Astrocyte (in vitro differentiated cells and primary cell): ENCODE results near the gene TBCEL. TPM values are rescaled to one million over a fixed set of nuclear protein-coding genes. Genes with fewer than 3 reads are reported as not detected.
A peak's percentile ranks its signal among the peaks of the same experiment; 100 is the strongest.
"Not testable (repeated sequence)": the region's sequence is repeated elsewhere in the genome, so short reads cannot be mapped to it uniquely, and the experiment has no call there.

Experiments used
- DNase-seq: peaks from one replicate; pipeline ENCODE4 v3.0.0-alpha.2; 2010; ENCODE audit warnings: low read depth
- FAIRE-seq: peaks from 2 replicates; lab custom pipeline; 2011; peaks lifted over from hg19 to GRCh38; lab: Jason Lieb, UNC
- H2AFZ ChIP-seq: 2 replicates; pipeline ENCODE4 v1.6.0; 2012; ENCODE audit warnings: low read depth, low read length, inconsistent platforms
- H3K27ac ChIP-seq: 2 replicates; pipeline ENCODE4 v1.5.1; 2011; ENCODE audit warnings: low read depth, low read length, inconsistent platforms
- H3K27me3 ChIP-seq: 2 replicates; pipeline ENCODE4 v1.6.0; 2011; ENCODE audit warnings: low read length, inconsistent platforms; ENCODE audit not compliant: insufficient read depth
- H3K36me3 ChIP-seq: 2 replicates; pipeline ENCODE4 v1.5.1; 2011; ENCODE audit warnings: low read length, inconsistent platforms; ENCODE audit not compliant: insufficient read depth
- H3K4me1 ChIP-seq: 2 replicates; pipeline ENCODE4 v1.5.1; 2011; ENCODE audit warnings: low read length, inconsistent platforms; ENCODE audit not compliant: insufficient read depth
- H3K4me2 ChIP-seq: 2 replicates; pipeline ENCODE4 v1.6.0; 2012; ENCODE audit warnings: low read length, inconsistent platforms
- H3K4me3 ChIP-seq: 2 replicates; pipeline ENCODE4 v1.5.1; 2011; ENCODE audit warnings: low read depth, mild to moderate bottlenecking, low read length, inconsistent platforms; ENCODE audit not compliant: insufficient read depth
- H3K79me2 ChIP-seq: 2 replicates; pipeline ENCODE4 v1.6.0; 2012; ENCODE audit warnings: mild to moderate bottlenecking, low read length, inconsistent platforms; ENCODE audit not compliant: insufficient read depth
- H3K9ac ChIP-seq: 2 replicates; pipeline ENCODE4 v1.6.0; 2012; ENCODE audit warnings: mild to moderate bottlenecking, low read length, inconsistent platforms
- H3K9me3 ChIP-seq: 2 replicates; pipeline ENCODE4 v1.5.1; 2012; ENCODE audit warnings: low read depth, mild to moderate bottlenecking, low read length, inconsistent platforms; ENCODE audit not compliant: insufficient read depth
- H4K20me1 ChIP-seq: 2 replicates; pipeline ENCODE4 v1.6.0; 2012; ENCODE audit warnings: low read length, inconsistent platforms; ENCODE audit not compliant: insufficient read depth
- H3K27ac Mint-ChIP-seq: one replicate; pipeline ENCODE4 v1.8.0; 2021; ENCODE audit warnings: mild to moderate bottlenecking, mixed read lengths; ENCODE audit not compliant: unreplicated experiment
- H3K27me3 Mint-ChIP-seq: one replicate; pipeline ENCODE4 v1.8.0; 2021; ENCODE audit warnings: low read depth, mixed read lengths; ENCODE audit not compliant: unreplicated experiment
- H3K36me3 Mint-ChIP-seq: one replicate; pipeline ENCODE4 v1.8.0; 2021; ENCODE audit warnings: low read depth, mixed read lengths; ENCODE audit not compliant: unreplicated experiment
- H3K4me1 Mint-ChIP-seq: one replicate; pipeline ENCODE4 v1.8.0; 2021; ENCODE audit warnings: low read depth, mixed read lengths; ENCODE audit not compliant: unreplicated experiment
- H3K4me3 Mint-ChIP-seq: one replicate; pipeline ENCODE4 v1.8.0; 2021; ENCODE audit warnings: mild to moderate bottlenecking, moderate library complexity, mixed read lengths; ENCODE audit not compliant: unreplicated experiment
- H3K9me3 Mint-ChIP-seq: one replicate; pipeline ENCODE4 v1.8.0; 2021; ENCODE audit warnings: mild to moderate bottlenecking, mixed read lengths; ENCODE audit not compliant: unreplicated experiment
- CTCF ChIP-seq: IDR thresholded peaks from 2 replicates; pipeline ENCODE4 v1.5.1; 2011; ENCODE audit warnings: low read depth, mild to moderate bottlenecking, inconsistent platforms, low read length, moderate library complexity; ENCODE audit not compliant: insufficient read depth
- EZH2 ChIP-seq: IDR thresholded peaks from 2 replicates; pipeline ENCODE4 v1.6.1; 2012; ENCODE audit warnings: mild to moderate bottlenecking, low read length, inconsistent platforms; ENCODE audit not compliant: insufficient read depth
- total RNA-seq: library from RNA; stranded (reverse); gene quantifications from 2 replicates; pipeline ENCODE4 v1.2.1, GENCODE V29; 2021

TBCEL gene
- total RNA-seq, 1 donor from 2014 or later: 25.9 TPM

DNA sequence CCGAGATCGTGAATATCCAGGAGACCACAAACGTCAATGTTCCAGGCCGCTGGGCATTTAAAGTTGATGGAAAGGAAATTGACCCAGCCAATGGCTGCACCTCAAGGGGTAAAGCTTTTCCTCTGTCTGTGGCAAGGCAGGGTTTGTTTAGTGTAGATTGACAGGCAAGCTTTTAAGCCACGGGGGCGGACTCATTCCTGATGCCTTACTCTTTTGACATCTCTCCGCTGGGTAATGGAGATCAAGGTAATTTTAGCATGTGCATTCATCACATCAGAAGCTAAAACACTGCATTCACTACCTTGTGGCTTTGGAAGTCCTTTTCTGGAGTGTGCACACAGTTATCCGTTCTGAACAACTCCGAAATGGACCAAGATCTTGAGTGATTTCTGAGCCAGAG, 89.7 kb downstream of the TBCEL start:
- no peaks in the 10 kb centered on the region for H3K9me3 ChIP-seq
- no peak overlapping the region for H3K4me3 ChIP-seq
- H3K4me1 Mint-ChIP-seq: peaks cover 7% of the 10 kb centered on the region
- no peak overlapping the region for H3K27ac Mint-ChIP-seq
- H3K9me3 Mint-ChIP-seq: no peaks in the 10 kb centered on the region
- H3K27me3 ChIP-seq: peaks cover 10% of the 10 kb centered on the region
- no peak overlapping the region for H3K9ac ChIP-seq
- no peak for TF ChIP-seq CTCF
- no peak for TF ChIP-seq EZH2
- no peaks in the 10 kb centered on the region for H3K36me3 ChIP-seq
- FAIRE-seq (no peak), DNase-seq (no peak)
- H3K36me3 Mint-ChIP-seq: no peaks in the 10 kb centered on the region
- peaks cover 3% of the 10 kb centered on the region for H3K4me1 ChIP-seq
- H4K20me1 ChIP-seq: no peaks in the 10 kb centered on the region
- peaks cover 17% of the 10 kb centered on the region for H3K27me3 Mint-ChIP-seq
- H3K79me2 ChIP-seq: no peaks in the 10 kb centered on the region
- no peak overlapping the region for H3K4me3 Mint-ChIP-seq
- no peak overlapping the region for H2AFZ ChIP-seq
- no peak overlapping the region for H3K4me2 ChIP-seq
- H3K27ac ChIP-seq: no peak overlapping the region

DNA sequence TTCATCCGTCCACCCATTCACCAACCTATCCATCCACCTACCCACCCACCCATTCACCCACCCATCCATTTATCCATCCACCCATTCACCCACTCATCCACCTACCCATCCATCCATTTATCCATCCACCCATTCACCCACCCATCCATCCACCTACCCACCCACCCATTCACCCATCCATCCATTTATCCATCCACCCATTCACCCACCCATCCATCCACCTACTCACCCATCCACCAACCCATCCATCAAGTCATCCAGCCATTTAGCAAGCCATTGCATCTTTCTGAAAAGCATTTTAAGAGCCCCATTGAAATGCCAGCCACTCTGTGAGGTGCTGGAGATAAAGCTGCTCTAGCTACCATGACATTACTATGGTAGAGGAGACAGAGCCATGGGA, 91.1 kb downstream of the TBCEL start:
- not testable (repeated sequence) for H4K20me1 ChIP-seq, H3K4me1 ChIP-seq, FAIRE-seq

DNA sequence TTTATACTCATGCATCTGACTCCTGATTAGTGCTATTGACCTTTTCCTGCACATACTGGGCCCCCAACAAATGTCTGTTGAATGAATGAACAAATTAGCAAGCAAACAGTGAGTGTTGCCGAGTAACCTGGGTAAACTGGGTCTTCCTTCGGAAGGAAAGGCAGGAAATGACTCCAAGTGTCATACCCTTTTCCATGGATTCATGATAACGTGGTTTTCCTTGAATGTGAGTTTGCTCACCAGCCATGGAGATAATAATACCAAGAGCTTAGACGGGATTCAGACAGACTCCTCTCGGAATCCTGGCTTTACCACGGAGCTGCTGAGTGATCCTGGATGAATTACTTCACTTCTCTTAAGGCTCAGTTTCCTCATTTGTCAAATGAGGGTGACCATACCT, 93.9 kb downstream of the TBCEL start:
- peaks cover 5% of the 10 kb centered on the region for H3K27me3 ChIP-seq
- H3K79me2 ChIP-seq: no peaks in the 10 kb centered on the region
- Mint-ChIP-seq H3K36me3 (no peaks in the 10 kb centered on the region), H3K27me3 (no peaks in the 10 kb centered on the region), H3K9me3 (peaks cover 10% of the 10 kb centered on the region), H3K4me3 (no peak overlapping the region), H3K27ac (no peak overlapping the region), H3K4me1 (peaks cover 7% of the 10 kb centered on the region)
- H3K4me1 ChIP-seq: peaks cover 3% of the 10 kb centered on the region
- H3K9me3 ChIP-seq: no peaks in the 10 kb centered on the region
- TF ChIP-seq CTCF (no peak), EZH2 (no peak)
- H2AFZ ChIP-seq: no peak overlapping the region
- FAIRE-seq (no peak), DNase-seq (no peak)
- H3K27ac ChIP-seq: no peak overlapping the region
- H3K4me2 ChIP-seq: no peak overlapping the region
- no peaks in the 10 kb centered on the region for H4K20me1 ChIP-seq
- no peaks in the 10 kb centered on the region for H3K36me3 ChIP-seq
- no peak overlapping the region for H3K9ac ChIP-seq
- no peak overlapping the region for H3K4me3 ChIP-seq

More for the DNA sequence above, 91.1 kb downstream of the TBCEL start:
- not testable (repeated sequence) for H3K36me3 ChIP-seq, H3K4me3 ChIP-seq, H3K9me3 Mint-ChIP-seq, H3K4me2 ChIP-seq, H3K79me2 ChIP-seq, H3K9ac ChIP-seq, H3K4me1 Mint-ChIP-seq, H3K27ac ChIP-seq, DNase-seq, H3K4me3 Mint-ChIP-seq, H3K36me3 Mint-ChIP-seq, H2AFZ ChIP-seq, H3K9me3 ChIP-seq
- peak overlapping the region; percentile 18 for H3K27ac Mint-ChIP-seq
- peaks cover 17% of the 10 kb centered on the region for H3K27me3 Mint-ChIP-seq
- H3K27me3 ChIP-seq: peaks cover 10% of the 10 kb centered on the region
